RCC 7860 (cell line): ENCODE data around the gene DNAJC22.

Experiments
- DNase-seq: peaks from one replicate; pipeline ENCODE4 v3.0.0-alpha.2; 2015; ENCODE audit warnings: low spot score
- FAIRE-seq: peaks from 2 replicates; lab custom pipeline; 2012; peaks lifted over from hg19 to GRCh38; lab: Jason Lieb, UNC

The DNAJC22 gene

GRCh38 chr12:49342914-49343731 lies 3.6 kb upstream of the DNAJC22 start:
- FAIRE-seq (no peak), DNase-seq (peak; percentile 67)

GRCh38 chr12:49344486-49345050 lies 2.1 kb upstream of the DNAJC22 start:
- FAIRE-seq (no peak), DNase-seq (peak; percentile 37)

- FAIRE-seq = no peak
- peak; percentile 74 for DNase-seq
These were observed 1.4 kb upstream of the DNAJC22 start for GRCh38 chr12:49345051-49345824.

- FAIRE-seq = no peak
These were observed 646 bp upstream of the DNAJC22 start for GRCh38 chr12:49345825-49346658.

GRCh38 chr12:49347311-49348193 lies 864 bp downstream of the DNAJC22 start:
- peak; percentile 88 for DNase-seq
- FAIRE-seq = peak; percentile 78

More at GRCh38 chr12:49345825-49346658, 646 bp upstream of the DNAJC22 start:
- no peak for DNase-seq

GRCh38 chr12:49348781-49349180 lies 2.1 kb downstream of the DNAJC22 start:
- no peak for DNase-seq
- no peak for FAIRE-seq

GRCh38 chr12:49349266-49349665 lies 2.6 kb downstream of the DNAJC22 start:
- DNase-seq (no peak), FAIRE-seq (no peak)

GRCh38 chr12:49352351-49352750 lies 5.7 kb downstream of the DNAJC22 start:
- DNase-seq (no peak), FAIRE-seq (no peak)

GRCh38 chr12:49355913-49356312 lies 9.2 kb downstream of the DNAJC22 start:
- DNase-seq (no peak), FAIRE-seq (no peak)

- DNase-seq = no peak
- FAIRE-seq = no peak
These were observed 10.5 kb downstream of the DNAJC22 start for GRCh38 chr12:49357103-49357678.

- DNase-seq (peak; percentile 54), FAIRE-seq (no peak)
These were observed 11.9 kb downstream of the DNAJC22 start for GRCh38 chr12:49358483-49359141.

GRCh38 chr12:49359671-49360070 lies 13.0 kb downstream of the DNAJC22 start:
- DNase-seq = no peak
- FAIRE-seq = no peak

GRCh38 chr12:49362077-49362476 lies 15.4 kb downstream of the DNAJC22 start:
- FAIRE-seq (no peak), DNase-seq (no peak)

- DNase-seq = peak; percentile 47
- peak; percentile 30 for FAIRE-seq
These were observed 18.3 kb downstream of the DNAJC22 start for GRCh38 chr12:49364989-49365388.

- peak; percentile 74 for FAIRE-seq
- DNase-seq = peak; percentile 86
These were observed 18.9 kb downstream of the DNAJC22 start for GRCh38 chr12:49365542-49365941.

GRCh38 chr12:49366096-49366651 lies 19.5 kb downstream of the DNAJC22 start:
- DNase-seq (no peak), FAIRE-seq (no peak)

- DNase-seq (peak; percentile 85), FAIRE-seq (no peak)
These were observed 20.1 kb downstream of the DNAJC22 start for GRCh38 chr12:49366652-49367380.
